ENCODE measurements around the gene CAB39L.

CAB39L gene

GRCh38 chr13:49347650-49348385 lies 96.0 kb downstream of the CAB39L start:
- Histone ChIP-seq H3K4me1 (ENCODE audit: control insufficient read depth in 1 of 2, insufficient read depth in 1 of 2, low read depth in 1 of 2, low read length in 1 of 2) (no peaks in the 10 kb centered on the region), H3K27ac (no peak overlapping the region), H3K4me3 (ENCODE audit: low read depth in 1 of 2, low read length in 1 of 2) (no peak overlapping the region), H3K9me3 (no peaks in the 10 kb centered on the region), H3K36me3 (no peaks in the 10 kb centered on the region), H3K27me3 (no peaks in the 10 kb centered on the region)
- TF ChIP-seq, protein P1, sequence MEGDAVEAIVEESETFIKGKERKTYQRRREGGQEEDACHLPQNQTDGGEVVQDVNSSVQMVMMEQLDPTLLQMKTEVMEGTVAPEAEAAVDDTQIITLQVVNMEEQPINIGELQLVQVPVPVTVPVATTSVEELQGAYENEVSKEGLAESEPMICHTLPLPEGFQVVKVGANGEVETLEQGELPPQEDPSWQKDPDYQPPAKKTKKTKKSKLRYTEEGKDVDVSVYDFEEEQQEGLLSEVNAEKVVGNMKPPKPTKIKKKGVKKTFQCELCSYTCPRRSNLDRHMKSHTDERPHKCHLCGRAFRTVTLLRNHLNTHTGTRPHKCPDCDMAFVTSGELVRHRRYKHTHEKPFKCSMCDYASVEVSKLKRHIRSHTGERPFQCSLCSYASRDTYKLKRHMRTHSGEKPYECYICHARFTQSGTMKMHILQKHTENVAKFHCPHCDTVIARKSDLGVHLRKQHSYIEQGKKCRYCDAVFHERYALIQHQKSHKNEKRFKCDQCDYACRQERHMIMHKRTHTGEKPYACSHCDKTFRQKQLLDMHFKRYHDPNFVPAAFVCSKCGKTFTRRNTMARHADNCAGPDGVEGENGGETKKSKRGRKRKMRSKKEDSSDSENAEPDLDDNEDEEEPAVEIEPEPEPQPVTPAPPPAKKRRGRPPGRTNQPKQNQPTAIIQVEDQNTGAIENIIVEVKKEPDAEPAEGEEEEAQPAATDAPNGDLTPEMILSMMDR (IDR thresholded peaks at IDR 0.05) = no peak

DNA sequence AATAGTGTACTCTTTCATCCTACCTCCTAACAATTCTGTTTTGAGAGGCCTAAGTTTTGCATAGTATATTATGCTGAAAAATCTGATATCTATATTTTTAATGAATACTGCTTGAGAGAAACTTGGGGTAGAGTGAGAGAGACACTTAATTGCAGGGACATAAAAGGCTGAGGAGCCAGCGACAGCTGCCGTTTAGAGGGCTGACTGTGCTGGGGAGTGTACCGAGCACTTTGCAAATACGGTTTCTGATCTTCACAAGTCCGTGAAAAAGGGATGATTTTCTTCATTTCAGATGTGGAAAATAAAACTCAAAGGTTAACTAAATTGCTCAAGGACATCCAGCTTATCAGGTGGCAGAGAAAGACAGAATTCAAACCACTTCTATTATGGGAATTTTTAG lies 97.4 kb downstream of the CAB39L start:
- H3K27ac ChIP-seq = no peak overlapping the region
- H3K36me3 ChIP-seq = no peaks in the 10 kb centered on the region
- H3K4me1 ChIP-seq (ENCODE audit: control insufficient read depth in 1 of 2, insufficient read depth in 1 of 2, low read depth in 1 of 2, low read length in 1 of 2) = no peaks in the 10 kb centered on the region
- H3K27me3 ChIP-seq = no peaks in the 10 kb centered on the region
- no peaks in the 10 kb centered on the region for H3K9me3 ChIP-seq
- no peak overlapping the region for H3K4me3 ChIP-seq (ENCODE audit: low read depth in 1 of 2, low read length in 1 of 2)
- TF ChIP-seq, protein P1 (IDR thresholded peaks at IDR 0.05) = no peak

- Histone ChIP-seq H3K27ac (no peak overlapping the region), H3K36me3 (no peaks in the 10 kb centered on the region), H3K27me3 (no peaks in the 10 kb centered on the region), H3K9me3 (no peaks in the 10 kb centered on the region), H3K4me1 (ENCODE audit: control insufficient read depth in 1 of 2, insufficient read depth in 1 of 2, low read depth in 1 of 2, low read length in 1 of 2) (no peaks in the 10 kb centered on the region), H3K4me3 (ENCODE audit: low read depth in 1 of 2, low read length in 1 of 2) (no peak overlapping the region)
- TF ChIP-seq, protein P1 (IDR thresholded peaks at IDR 0.05) = no peak
Observed at GRCh38 chr13:49343731-49344130, 100.1 kb downstream of the CAB39L start.

- Histone ChIP-seq H3K4me1 (ENCODE audit: control insufficient read depth in 1 of 2, insufficient read depth in 1 of 2, low read depth in 1 of 2, low read length in 1 of 2) (no peaks in the 10 kb centered on the region), H3K27me3 (no peaks in the 10 kb centered on the region), H3K4me3 (ENCODE audit: low read depth in 1 of 2, low read length in 1 of 2) (no peak overlapping the region), H3K27ac (no peak overlapping the region), H3K36me3 (no peaks in the 10 kb centered on the region), H3K9me3 (no peaks in the 10 kb centered on the region)
- TF ChIP-seq, protein P1 (IDR thresholded peaks at IDR 0.05) = no peak
Observed at GRCh38 chr13:49343255-49343654, 100.6 kb downstream of the CAB39L start.

DNA sequence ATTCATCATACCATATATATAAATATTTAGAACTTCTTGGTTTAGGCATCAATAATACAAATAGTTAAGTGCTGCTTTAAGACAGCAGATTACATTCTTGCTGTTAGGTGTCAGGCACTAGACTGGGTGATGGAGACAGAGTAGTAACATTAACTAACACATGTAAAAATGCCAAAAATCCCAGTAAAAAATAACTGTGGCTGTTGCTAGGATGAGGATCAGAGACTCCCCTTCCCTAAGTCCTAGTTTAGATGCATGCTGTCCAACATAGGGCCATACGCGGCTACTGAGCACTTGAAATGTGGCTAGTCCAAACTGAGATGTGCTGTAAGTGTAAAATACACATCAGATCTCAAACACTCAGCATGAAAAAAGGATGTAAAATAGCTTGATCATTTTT lies 101.4 kb downstream of the CAB39L start:
- H3K4me1 ChIP-seq (ENCODE audit: control insufficient read depth in 1 of 2, insufficient read depth in 1 of 2, low read depth in 1 of 2, low read length in 1 of 2) = no peaks in the 10 kb centered on the region
- TF ChIP-seq, protein P1 (IDR thresholded peaks at IDR 0.05) = no peak

More for the DNA sequence above, 101.4 kb downstream of the CAB39L start:
- no peaks in the 10 kb centered on the region for H3K9me3 ChIP-seq
- no peaks in the 10 kb centered on the region for H3K36me3 ChIP-seq
- no peak overlapping the region for H3K27ac ChIP-seq
- H3K4me3 ChIP-seq (ENCODE audit: low read depth in 1 of 2, low read length in 1 of 2) = no peak overlapping the region
- no peaks in the 10 kb centered on the region for H3K27me3 ChIP-seq

Measured in neutrophil (primary cell).